Sigmoid colon (tissue), 4 donors: ENCODE results near the gene C19orf33.

Source experiments
- CTCF ChIP-seq, 4 experiments: fragments of 450-650 bp in 3 of 4; fragments of 200-600 bp in 1 of 4; IDR thresholded peaks; one replicate each; pipeline ENCODE4 v1.5.1; 2016 to 2019; ENCODE audit warnings: antibody characterized with exemption in 4 of 4, mild to moderate bottlenecking in 3 of 4, moderate library complexity in 2 of 4
- POLR2AphosphoS5 ChIP-seq, 4 donors: sonication (generic); formaldehyde crosslinking; IDR thresholded peaks; one replicate each; pipeline ENCODE4 v1.6.1; 2017; ENCODE audit warnings: antibody characterized with exemption in 4 of 4

- TF ChIP-seq CTCF (IDR thresholded peaks at IDR 0.05) = no peak
- no peak for TF ChIP-seq POLR2AphosphoS5 (IDR thresholded peaks at IDR 0.05)
Measured at GRCh38 chr19:38308926-38309614, 5.0 kb downstream of the C19orf33 start.
